HEK293T (cell line): ENCODE data around the gene SNX14.

ENCODE experiments used
- CTCF ChIA-PET: fragments of 350-600 bp; formaldehyde crosslinking; extraction: SDS; loops from one replicate; lab custom pipeline; 2021; ENCODE audit warnings: antibody characterized with exemption, inconsistent platforms; lab: Yijun Ruan, JAX
- POLR2A ChIA-PET: fragments of 350-600 bp; formaldehyde crosslinking; extraction: SDS; loops from one replicate; lab custom pipeline; 2020; ENCODE audit warnings: antibody characterized with exemption, inconsistent platforms; lab: Yijun Ruan, JAX
- DNase-seq: peaks from one replicate; pipeline ENCODE4 v3.0.0; 2012; ENCODE audit warnings: mixed read lengths; ENCODE audit errors: extremely low spot score
- ARNT ChIP-seq: fragments of 450-650 bp; IDR thresholded peaks from 2 replicates; pipeline ENCODE4 v1.6.1; 2017; ENCODE audit warnings: mild to moderate bottlenecking
- BHLHE40 ChIP-seq: fragments of 450-650 bp; IDR thresholded peaks from 2 replicates; pipeline ENCODE4 v1.6.1; 2016; ENCODE audit warnings: mild to moderate bottlenecking, moderate library complexity, borderline replicate concordance
- CTBP1 ChIP-seq: fragments of 450-650 bp; IDR thresholded peaks from 2 replicates; pipeline ENCODE4 v1.6.1; 2016; ENCODE audit warnings: borderline replicate concordance
- ELF4 ChIP-seq: fragments of 450-650 bp; IDR thresholded peaks from 2 replicates; pipeline ENCODE4 v1.6.1; 2017; ENCODE audit warnings: antibody characterized with exemption
- FOXA1 ChIP-seq: fragments of 450-650 bp; IDR thresholded peaks from 2 replicates; pipeline ENCODE4 v1.6.1; 2016; ENCODE audit warnings: mild to moderate bottlenecking
- FOXK2 ChIP-seq: fragments of 450-650 bp; IDR thresholded peaks from 2 replicates; pipeline ENCODE4 v1.6.1; 2016; ENCODE audit warnings: mild to moderate bottlenecking
- FOXM1 ChIP-seq: fragments of 450-650 bp; IDR thresholded peaks from 2 replicates; pipeline ENCODE4 v1.6.1; 2017; ENCODE audit warnings: mild to moderate bottlenecking, borderline replicate concordance
- HDGF ChIP-seq: fragments of 450-650 bp; IDR thresholded peaks from 2 replicates; pipeline ENCODE4 v1.6.1; 2017; ENCODE audit warnings: antibody characterized with exemption, borderline replicate concordance
- L3MBTL2 ChIP-seq: fragments of 450-650 bp; conservative IDR thresholded peaks from 2 replicates; pipeline ENCODE4 v1.6.1; 2016; ENCODE audit warnings: mild to moderate bottlenecking
- LEF1 ChIP-seq: fragments of 450-650 bp; IDR thresholded peaks from 2 replicates; pipeline ENCODE4 v1.6.1; 2017; ENCODE audit warnings: mild to moderate bottlenecking, borderline replicate concordance
- NFRKB ChIP-seq: fragments of 450-650 bp; IDR thresholded peaks from 2 replicates; pipeline ENCODE4 v1.6.1; 2016; ENCODE audit warnings: mild to moderate bottlenecking, moderate library complexity
- PKNOX1 ChIP-seq: fragments of 450-650 bp; IDR thresholded peaks from 2 replicates; pipeline ENCODE4 v1.6.1; 2016
- SP1 ChIP-seq: fragments of 450-650 bp; IDR thresholded peaks from 2 replicates; pipeline ENCODE4 v1.6.1; 2017
- SUZ12 ChIP-seq: fragments of 450-650 bp; IDR thresholded peaks from 2 replicates; pipeline ENCODE4 v1.6.1; 2016; ENCODE audit warnings: mild to moderate bottlenecking
- TARDBP ChIP-seq: fragments of 450-650 bp; IDR thresholded peaks from 2 replicates; pipeline ENCODE4 v1.6.1; 2016
- ZNF384 ChIP-seq: fragments of 450-650 bp; IDR thresholded peaks from 2 replicates; pipeline ENCODE4 v1.6.1; 2016

Gene SNX14

GRCh38 chr6:85460154-85460920 is 133.3 kb downstream of the SNX14 start:
- CTCF ChIA-PET: interaction anchor here (0.6 kb wide), 1 partner anchor 15 kb away, joined by 3 read pairs; no protein-coding TSS in a partner anchor
- TF ChIP-seq PKNOX1 (0 out of 2 replicates have a peak, but pooled peaks have one; percentile 28), TARDBP (no peak), FOXM1 (no peak)
- no peak for DNase-seq
- POLR2A ChIA-PET: no interaction called here

- CTCF ChIA-PET: interaction anchor here (0.6 kb wide), 1 partner anchor 16 kb away, joined by 3 read pairs; no protein-coding TSS in a partner anchor
- TF ChIP-seq SUZ12 (no peak), ELF4 (no peak), CTBP1 (no peak), TARDBP (no peak), L3MBTL2 (no peak), LEF1 (no peak), ARNT (no peak), ZNF384 (no peak), SP1 (no peak), NFRKB (no peak), BHLHE40 (no peak), HDGF (no peak), FOXM1 (no peak), PKNOX1 (no peak), FOXA1 (no peak), FOXK2 (no peak)
- POLR2A ChIA-PET: interaction anchor here (0.7 kb wide), 1 partner anchor 10 kb away, joined by 3 read pairs; the partner anchor contains the start of gene NT5E
- no peak for DNase-seq
These were observed 134.3 kb downstream of the SNX14 start for GRCh38 chr6:85459224-85459901.

GRCh38 chr6:85458782-85459181 is 134.9 kb downstream of the SNX14 start:
- DNase-seq: no peak
- ChIA-PET POLR2A (no interaction called here), CTCF (no interaction called here)
- TF ChIP-seq SUZ12 (no peak), FOXA1 (no peak), FOXM1 (no peak), PKNOX1 (no peak), LEF1 (no peak), CTBP1 (no peak), HDGF (no peak), FOXK2 (no peak), ELF4 (no peak), SP1 (no peak), ARNT (no peak), L3MBTL2 (no peak), ZNF384 (no peak), TARDBP (no peak), NFRKB (no peak)

- TF ChIP-seq L3MBTL2 (no peak), FOXA1 (no peak), HDGF (no peak), SP1 (no peak), FOXK2 (no peak), CTBP1 (no peak), NFRKB (no peak), LEF1 (no peak), BHLHE40 (no peak), SUZ12 (no peak), ZNF384 (no peak), FOXM1 (no peak), ELF4 (no peak)
These were observed 135.5 kb downstream of the SNX14 start for GRCh38 chr6:85458184-85458583.

GRCh38 chr6:85456782-85457181 is 136.9 kb downstream of the SNX14 start:
- TF ChIP-seq SUZ12 (no peak), FOXA1 (no peak), ARNT (no peak), FOXK2 (no peak), HDGF (no peak), FOXM1 (no peak), ZNF384 (no peak), BHLHE40 (no peak), L3MBTL2 (no peak), NFRKB (no peak), LEF1 (no peak), PKNOX1 (no peak), SP1 (no peak)
- no peak for DNase-seq
- CTCF ChIA-PET: no interaction called here
- POLR2A ChIA-PET: no interaction called here

More at GRCh38 chr6:85458184-85458583, 135.5 kb downstream of the SNX14 start:
- ChIA-PET CTCF (interaction anchor here (0.7 kb wide), 1 partner anchor 9 kb away, joined by 3 read pairs; the partner anchor contains the start of gene NT5E), POLR2A (no interaction called here)
- no peak for DNase-seq
